ENCODE results near the gene GJB1.
"Not testable (repeated sequence)": the region's sequence is repeated elsewhere in the genome, so short reads cannot be mapped to it uniquely, and the experiment has no call there.

GJB1 gene

DNA sequence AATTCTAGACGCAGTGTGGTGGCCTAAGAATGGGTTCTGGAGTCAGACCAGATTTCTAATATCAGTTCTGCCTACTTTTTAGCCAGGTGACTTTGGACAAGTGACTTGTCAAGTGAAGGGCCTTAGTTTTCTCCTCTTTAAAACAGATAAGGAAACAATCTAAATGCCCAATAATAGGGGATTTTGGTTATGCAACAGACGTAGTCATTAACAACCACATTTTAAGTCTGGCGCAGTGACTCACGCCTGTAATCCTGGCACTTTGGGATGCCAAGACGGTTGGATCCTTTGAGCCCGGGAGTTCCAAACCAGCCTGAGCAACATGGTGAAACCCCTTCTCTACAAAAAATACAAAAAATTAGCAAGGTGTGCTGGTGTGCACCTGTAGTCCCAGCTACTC lies 33.0 kb downstream of the GJB1 start:
- DNase-seq (ENCODE audit: low read depth) = no peak

DNA sequence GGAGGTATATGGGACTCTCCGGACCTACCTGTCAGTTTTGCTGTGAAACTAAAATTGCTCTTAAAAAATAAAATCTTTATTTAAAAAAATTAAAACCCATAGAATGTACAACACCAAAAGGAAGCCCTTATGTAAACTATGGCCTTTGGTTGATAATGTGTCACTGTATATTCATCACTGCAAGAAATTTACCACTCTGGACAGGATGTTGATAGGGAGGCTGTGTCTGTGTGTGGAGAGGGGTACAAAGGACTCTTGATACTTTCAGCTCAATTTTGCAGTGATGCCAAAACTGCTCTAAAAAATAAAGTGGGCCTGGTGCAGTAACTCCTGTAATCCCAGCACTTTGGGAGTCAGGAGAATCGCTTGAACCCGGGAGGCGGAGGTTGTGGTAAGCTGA lies 33.8 kb downstream of the GJB1 start:
- no peak for DNase-seq (ENCODE audit: low read depth)

DNA sequence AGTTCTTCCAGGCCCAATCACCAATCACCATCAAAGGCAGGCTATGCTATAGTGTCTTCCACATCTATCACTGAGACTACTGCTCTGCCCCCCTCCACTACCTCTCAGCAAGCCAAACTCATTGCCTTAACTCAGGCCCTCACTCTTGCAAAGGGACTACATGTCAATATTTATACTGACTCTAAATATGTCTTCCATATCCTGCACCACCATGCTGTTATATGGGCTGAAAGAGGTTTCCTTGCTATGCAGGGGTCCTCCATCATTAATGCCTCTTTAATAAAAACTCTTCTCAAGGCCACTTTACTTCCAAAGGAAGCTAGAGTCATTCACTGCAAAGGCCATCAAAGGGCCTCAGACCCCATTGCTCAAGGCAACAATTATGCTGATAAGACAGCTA lies 45.6 kb downstream of the GJB1 start:
- not testable (repeated sequence) for DNase-seq (ENCODE audit: low read depth)

DNA sequence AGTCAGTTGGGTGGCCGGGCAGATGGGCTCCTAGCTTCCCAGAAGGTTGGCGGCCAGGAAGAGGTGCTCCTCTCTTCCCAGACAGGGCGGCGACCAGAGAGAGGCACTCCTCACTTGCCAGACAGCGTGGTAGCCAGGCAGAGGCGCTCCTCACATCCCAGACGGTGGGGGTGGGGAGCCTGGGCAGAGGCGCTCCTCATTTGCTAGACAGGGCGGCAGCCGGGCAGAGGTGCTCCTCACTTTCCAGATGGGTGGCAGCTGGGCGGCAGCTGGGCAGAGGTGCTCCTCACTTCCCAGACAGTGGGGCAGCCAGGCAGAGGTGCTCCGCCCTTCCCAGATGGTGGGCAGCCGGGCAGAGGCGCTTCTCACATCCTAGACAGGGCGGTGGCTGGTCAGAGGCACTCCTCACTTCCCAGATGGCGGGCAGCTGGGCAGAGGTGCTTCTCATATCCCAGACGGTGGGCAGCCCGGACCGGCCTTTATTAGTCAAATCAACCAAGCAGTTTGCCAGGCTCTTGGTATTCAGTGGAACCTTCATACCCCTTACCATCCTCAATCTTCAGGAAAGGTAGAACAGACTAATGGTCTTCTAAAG lies 46.9 kb downstream of the GJB1 start:
- no peak for DNase-seq (ENCODE audit: low read depth)

DNA sequence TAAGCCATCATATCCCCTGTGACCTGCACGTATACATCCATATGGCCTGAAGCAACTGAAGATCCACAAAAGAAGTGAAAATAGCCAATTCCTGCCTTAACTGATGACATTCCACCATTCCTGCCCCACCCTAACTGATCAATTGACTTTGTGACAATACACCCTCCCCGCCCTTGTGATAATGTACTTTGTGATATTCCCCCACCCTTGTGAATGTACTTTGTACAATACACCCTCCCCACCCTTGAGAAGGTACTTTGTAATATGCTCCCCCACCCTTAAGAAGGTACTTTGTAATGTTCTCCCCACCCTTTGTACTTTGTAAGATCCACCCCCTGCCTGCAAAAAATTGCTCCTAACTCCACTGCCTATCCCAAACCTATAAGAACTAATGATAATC lies 49.3 kb downstream of the GJB1 start:
- not testable (repeated sequence) for DNase-seq (ENCODE audit: low read depth)

Data from non-pigmented ciliary epithelial cell (primary cell).